HG03439 (cell line): ENCODE results near the gene FBXL13.
"Not testable (repeated sequence)": the region's sequence is repeated elsewhere in the genome, so short reads cannot be mapped to it uniquely, and the experiment has no call there.

Source experiments
- ATAC-seq: cut with Tn5 transposase; IDR thresholded peaks from one replicate; pipeline ENCODE4 v1.9.1; 2021; ENCODE audit warnings: mild to moderate bottlenecking, moderate library complexity; ENCODE audit not compliant: unreplicated experiment

FBXL13 gene

GRCh38 chr7:103074519-103075336 is at the start of gene FBXL13, which contains the start of gene ARMC10:
Gene FBXL13, minus strand, starts transcription at chr7:103074796.
Gene ARMC10, plus strand, starts transcription at chr7:103075140. Its CDS starts 133 bp downstream, at chr7:103075273.
- ATAC-seq = peak; percentile 94

- no peak for ATAC-seq
Observed at GRCh38 chr7:103123529-103123928, 48.9 kb upstream of the FBXL13 start.

GRCh38 chr7:103121641-103122040 is 47.0 kb upstream of the FBXL13 start:
- no peak for ATAC-seq

GRCh38 chr7:103120362-103120761 is 45.8 kb upstream of the FBXL13 start:
- ATAC-seq = no peak

GRCh38 chr7:103119791-103120291 is 45.2 kb upstream of the FBXL13 start:
- ATAC-seq = no peak

- ATAC-seq = no peak
Observed at GRCh38 chr7:103117465-103117864, 42.9 kb upstream of the FBXL13 start.

GRCh38 chr7:103116991-103117390 is 42.4 kb upstream of the FBXL13 start:
- no peak for ATAC-seq

GRCh38 chr7:103116511-103116910 is 41.9 kb upstream of the FBXL13 start:
- no peak for ATAC-seq

- no peak for ATAC-seq
Observed at GRCh38 chr7:103115771-103116170, 41.2 kb upstream of the FBXL13 start.

- ATAC-seq = no peak
Observed at GRCh38 chr7:103114576-103115008, 40.0 kb upstream of the FBXL13 start.

- no peak for ATAC-seq
Observed at GRCh38 chr7:103113164-103113563, 38.6 kb upstream of the FBXL13 start.

GRCh38 chr7:103106703-103107070 is 32.1 kb upstream of the FBXL13 start:
- not testable (repeated sequence) for ATAC-seq

GRCh38 chr7:103106005-103106702 is 31.6 kb upstream of the FBXL13 start:
- no peak for ATAC-seq

GRCh38 chr7:103101543-103101942 is 26.9 kb upstream of the FBXL13 start:
- ATAC-seq = no peak

GRCh38 chr7:103100348-103100747 is 25.8 kb upstream of the FBXL13 start:
- ATAC-seq = no peak

- no peak for ATAC-seq
Observed at GRCh38 chr7:103097041-103097440, 22.4 kb upstream of the FBXL13 start.

GRCh38 chr7:103095558-103095957 is 21.0 kb upstream of the FBXL13 start:
- not testable (repeated sequence) for ATAC-seq

- ATAC-seq = no peak
Observed at GRCh38 chr7:103094102-103094501, 19.5 kb upstream of the FBXL13 start.

GRCh38 chr7:103093429-103093828 is 18.8 kb upstream of the FBXL13 start:
- no peak for ATAC-seq

- ATAC-seq = not testable (repeated sequence)
Observed at GRCh38 chr7:103092321-103092720, 17.7 kb upstream of the FBXL13 start.

- no peak for ATAC-seq
Observed at GRCh38 chr7:103083210-103083609, 8.6 kb upstream of the FBXL13 start.

- ATAC-seq = no peak
Observed at GRCh38 chr7:103082497-103082896, 7.9 kb upstream of the FBXL13 start.
